Measurements from ENCODE around the gene E4F1.

E4F1 gene

DNA sequence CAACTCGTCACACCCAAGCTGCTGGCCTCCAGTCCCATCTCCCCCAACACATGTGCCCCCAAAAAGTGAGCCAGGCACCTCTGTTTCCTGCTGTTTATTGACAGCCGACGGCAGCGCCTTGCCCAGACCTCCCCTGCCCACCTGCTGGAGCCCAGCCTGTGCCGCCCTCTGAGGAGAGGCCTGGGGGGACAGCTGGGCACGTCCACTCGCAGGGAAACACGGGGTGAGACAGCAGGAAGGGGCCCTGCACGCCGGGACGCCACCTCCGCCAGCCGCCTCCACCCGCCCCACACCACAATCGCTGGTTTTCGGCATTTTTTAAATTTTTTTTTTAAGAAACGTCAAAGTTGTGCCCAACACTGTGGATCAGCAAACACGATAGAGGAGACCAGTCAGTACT is 46.3 kb upstream of the E4F1 start:
- H3K27ac ChIP-seq, result no peak overlapping the region
- H3K4me3 ChIP-seq, result no peak overlapping the region
- intact Hi-C loops (cut with DNase I; ENCODE audit: low total_unique reads), result no loop called here
- H3K9me3 ChIP-seq, result no peaks in the 10 kb centered on the region
- peaks cover 0 to 14% of the 10 kb centered on the region in 2 donors for H3K27me3 ChIP-seq
- peaks cover 48 to 61% (median 60%) of the 10 kb centered on the region in 3 donors for H3K36me3 ChIP-seq
- TF ChIP-seq, protein P1, sequence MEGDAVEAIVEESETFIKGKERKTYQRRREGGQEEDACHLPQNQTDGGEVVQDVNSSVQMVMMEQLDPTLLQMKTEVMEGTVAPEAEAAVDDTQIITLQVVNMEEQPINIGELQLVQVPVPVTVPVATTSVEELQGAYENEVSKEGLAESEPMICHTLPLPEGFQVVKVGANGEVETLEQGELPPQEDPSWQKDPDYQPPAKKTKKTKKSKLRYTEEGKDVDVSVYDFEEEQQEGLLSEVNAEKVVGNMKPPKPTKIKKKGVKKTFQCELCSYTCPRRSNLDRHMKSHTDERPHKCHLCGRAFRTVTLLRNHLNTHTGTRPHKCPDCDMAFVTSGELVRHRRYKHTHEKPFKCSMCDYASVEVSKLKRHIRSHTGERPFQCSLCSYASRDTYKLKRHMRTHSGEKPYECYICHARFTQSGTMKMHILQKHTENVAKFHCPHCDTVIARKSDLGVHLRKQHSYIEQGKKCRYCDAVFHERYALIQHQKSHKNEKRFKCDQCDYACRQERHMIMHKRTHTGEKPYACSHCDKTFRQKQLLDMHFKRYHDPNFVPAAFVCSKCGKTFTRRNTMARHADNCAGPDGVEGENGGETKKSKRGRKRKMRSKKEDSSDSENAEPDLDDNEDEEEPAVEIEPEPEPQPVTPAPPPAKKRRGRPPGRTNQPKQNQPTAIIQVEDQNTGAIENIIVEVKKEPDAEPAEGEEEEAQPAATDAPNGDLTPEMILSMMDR (IDR thresholded peaks at IDR 0.05), result no peak
- no peak for DNase-seq
- H3K4me1 ChIP-seq, result peaks cover 0 to 3% (median 0%) of the 10 kb centered on the region in 4 donors

DNA sequence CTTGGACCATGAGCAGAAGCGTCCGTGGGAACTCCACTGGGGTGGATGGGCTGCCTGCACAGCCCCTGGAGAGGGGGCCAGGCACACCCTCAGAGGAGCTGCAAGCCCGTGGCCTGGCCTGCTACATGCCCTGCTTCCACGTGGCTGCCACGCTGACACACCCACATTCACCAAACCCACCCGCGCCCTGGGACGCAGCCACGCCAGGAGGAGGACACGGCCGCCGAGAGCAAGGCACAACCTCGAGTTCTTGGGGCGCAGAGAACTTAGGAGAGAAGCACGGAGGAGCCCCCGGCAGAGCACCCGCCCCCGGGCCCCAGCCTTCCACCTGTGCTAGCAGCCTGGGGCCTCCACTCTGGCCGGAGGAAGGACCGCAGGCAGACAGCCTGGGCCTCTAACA is 45.8 kb upstream of the E4F1 start:
- TF ChIP-seq, protein P1 (IDR thresholded peaks at IDR 0.05), result no peak
- Histone ChIP-seq H3K36me3 (peaks cover 45 to 57% (median 56%) of the 10 kb centered on the region in 3 donors), H3K27ac (no peak overlapping the region), H3K9me3 (no peaks in the 10 kb centered on the region), H3K4me1 (peaks cover 0 to 3% (median 0%) of the 10 kb centered on the region in 4 donors), H3K27me3 (peaks cover 0 to 14% of the 10 kb centered on the region in 2 donors), H3K4me3 (no peak overlapping the region)
- no peak for DNase-seq
- intact Hi-C loops (cut with DNase I; ENCODE audit: low total_unique reads), result no loop called here

DNA sequence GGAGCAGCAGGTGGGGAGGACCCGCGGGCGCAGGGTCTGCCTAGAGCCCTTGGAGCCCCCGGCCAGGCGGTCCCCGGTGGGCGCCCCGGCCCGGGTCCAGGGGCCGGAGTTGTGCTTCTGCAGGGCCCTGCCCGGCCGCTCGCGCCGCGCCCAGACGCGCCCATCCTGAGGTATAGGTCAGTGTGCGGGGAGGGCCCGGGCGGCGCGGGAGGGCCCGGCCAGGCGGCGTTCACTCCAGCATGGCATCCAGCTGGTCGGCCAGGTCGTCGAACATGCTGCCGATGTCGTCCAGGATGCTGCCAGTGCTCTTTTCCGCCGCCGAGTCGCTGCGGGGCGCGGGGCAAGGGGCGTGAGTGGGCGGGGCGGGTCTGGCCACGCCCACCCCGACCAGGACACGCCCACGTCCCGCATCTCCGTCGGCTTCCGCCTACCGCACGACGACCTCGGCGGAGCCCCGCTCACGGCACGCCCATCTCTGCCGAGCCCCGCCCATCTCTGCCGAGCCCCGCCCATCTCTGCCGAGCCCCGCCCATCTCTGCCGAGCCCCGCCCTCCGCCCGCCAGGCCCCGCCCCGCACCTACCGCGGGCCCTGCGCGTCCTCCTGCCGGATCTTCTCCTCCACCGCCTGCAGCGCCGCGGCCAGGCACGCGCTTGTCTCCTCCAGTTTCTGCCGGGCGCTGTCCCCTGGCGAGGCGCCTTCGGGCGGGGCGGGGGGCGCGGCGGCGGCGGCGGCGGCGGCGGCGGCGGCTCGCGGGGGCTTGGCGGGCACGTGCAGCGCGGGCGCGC is 44.9 kb upstream of the E4F1 start:
- Histone ChIP-seq H3K9me3 (no peaks in the 10 kb centered on the region), H3K4me1 (peaks cover 0 to 3% (median 0%) of the 10 kb centered on the region in 4 donors), H3K27ac (no peak overlapping the region), H3K36me3 (peaks cover 39 to 47% (median 46%) of the 10 kb centered on the region in 3 donors), H3K27me3 (peaks cover 0 to 14% of the 10 kb centered on the region in 2 donors), H3K4me3 (no peak overlapping the region)
- TF ChIP-seq, protein P1 (IDR thresholded peaks at IDR 0.05), result no peak
- intact Hi-C loops (cut with DNase I; ENCODE audit: low total_unique reads), result no loop called here
- DNase-seq, result no peak

DNA sequence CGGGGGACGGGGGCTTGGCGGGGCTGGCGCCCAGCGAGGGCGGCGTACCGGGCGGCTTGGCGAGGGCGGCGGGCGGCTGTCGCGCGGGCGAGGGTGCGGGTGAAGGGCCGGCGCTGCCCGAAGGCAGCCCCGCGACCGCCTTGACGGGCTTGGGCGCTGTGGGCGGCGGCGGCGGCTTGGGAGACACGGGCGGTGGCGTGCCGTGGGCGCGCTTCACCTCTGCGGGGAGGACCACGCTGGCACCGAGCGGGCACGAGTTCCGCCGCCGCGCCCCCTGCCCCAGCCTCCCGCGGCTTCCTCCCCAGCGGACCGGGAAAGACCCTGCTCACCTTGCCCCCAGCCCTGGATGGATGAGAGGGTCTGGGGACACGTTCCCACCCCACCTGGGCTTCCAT is 44.3 kb upstream of the E4F1 start:
- intact Hi-C loops (cut with DNase I; ENCODE audit: low total_unique reads), result no loop called here
- peaks cover 0 to 3% (median 0%) of the 10 kb centered on the region in 4 donors for H3K4me1 ChIP-seq
- TF ChIP-seq, protein P1 (IDR thresholded peaks at IDR 0.05), result no peak
- no peak overlapping the region for H3K4me3 ChIP-seq
- H3K9me3 ChIP-seq, result no peaks in the 10 kb centered on the region
- peaks cover 33 to 41% (median 40%) of the 10 kb centered on the region in 3 donors for H3K36me3 ChIP-seq
- H3K27ac ChIP-seq, result no peak overlapping the region
- H3K27me3 ChIP-seq, result peaks cover 0 to 14% of the 10 kb centered on the region in 2 donors
- DNase-seq, result no peak

DNA sequence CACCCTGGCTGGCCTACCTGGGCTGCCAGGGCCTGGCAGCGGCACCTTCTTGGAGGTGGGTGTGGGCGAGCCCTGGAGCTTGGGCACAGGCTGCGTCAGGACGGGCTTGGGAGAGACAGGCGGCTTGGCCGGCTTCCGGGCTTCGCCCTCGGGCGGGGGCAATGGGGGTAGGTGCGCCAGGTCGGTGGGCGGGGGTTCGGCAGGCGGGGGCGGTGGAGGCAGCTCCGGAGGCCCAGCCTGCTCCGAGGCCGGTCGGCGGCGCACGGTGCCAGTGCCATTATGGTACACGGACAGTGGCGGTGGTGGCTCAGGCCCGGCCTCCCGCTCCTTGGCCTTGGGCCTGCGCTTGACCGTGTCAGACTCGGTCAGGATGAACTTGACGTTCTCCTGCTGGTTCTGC is 43.8 kb upstream of the E4F1 start:
- H3K4me1 ChIP-seq, result peaks cover 0 to 3% (median 0%) of the 10 kb centered on the region in 4 donors
- DNase-seq, result no peak
- no peak overlapping the region for H3K27ac ChIP-seq
- H3K27me3 ChIP-seq, result peaks cover 0 to 14% of the 10 kb centered on the region in 2 donors
- TF ChIP-seq, protein P1 (IDR thresholded peaks at IDR 0.05), result no peak
- no peak overlapping the region for H3K4me3 ChIP-seq
- H3K36me3 ChIP-seq, result peaks cover 29 to 37% (median 35%) of the 10 kb centered on the region in 3 donors
- intact Hi-C loops (cut with DNase I; ENCODE audit: low total_unique reads), result no loop called here
- H3K9me3 ChIP-seq, result no peaks in the 10 kb centered on the region

Data from tibial artery (tissue), 4 donors.